Left forelimb (tissue), 1 donor: Measurements from ENCODE around the gene ACBD4.

Experiments
- DNase-seq: peaks from one replicate; pipeline ENCODE4 v3.0.0-alpha.2; 2018; ENCODE audit warnings: low spot score

Gene ACBD4

GRCh38 chr17:45155483-45155882 is 20.0 kb downstream of the ACBD4 start:
- no peak for DNase-seq

GRCh38 chr17:45156242-45156641 is 20.8 kb downstream of the ACBD4 start:
- DNase-seq, result no peak

- peak; percentile 86 for DNase-seq
Observed at GRCh38 chr17:45160447-45161287, 25.2 kb downstream of the ACBD4 start.

GRCh38 chr17:45161288-45162024 is 26.0 kb downstream of the ACBD4 start, which contains the start of gene HEXIM2:
Gene HEXIM2, plus strand, starts transcription at chr17:45161875. Its CDS starts 919 bp downstream, at chr17:45162794.
- DNase-seq, result peak; percentile 99

- no peak for DNase-seq
Observed at GRCh38 chr17:45162025-45162687, 26.7 kb downstream of the ACBD4 start.

GRCh38 chr17:45164734-45165269 is 29.3 kb downstream of the ACBD4 start:
- DNase-seq, result no peak

- no peak for DNase-seq
Observed at GRCh38 chr17:45168991-45169752, 33.7 kb downstream of the ACBD4 start.

GRCh38 chr17:45170280-45170930 is 34.9 kb downstream of the ACBD4 start:
- DNase-seq, result no peak

GRCh38 chr17:45170931-45171337 is 35.4 kb downstream of the ACBD4 start:
- no peak for DNase-seq

- peak; percentile 81 for DNase-seq
Observed at GRCh38 chr17:45171338-45172231, 36.1 kb downstream of the ACBD4 start.

- DNase-seq, result no peak
Observed at GRCh38 chr17:45172232-45172540, 36.7 kb downstream of the ACBD4 start.

GRCh38 chr17:45172541-45173286 is 37.2 kb downstream of the ACBD4 start:
- DNase-seq, result peak; percentile 82

GRCh38 chr17:45175759-45176115 is 40.2 kb downstream of the ACBD4 start:
- DNase-seq, result no peak

GRCh38 chr17:45177563-45177962 is 42.1 kb downstream of the ACBD4 start:
- no peak for DNase-seq

- DNase-seq, result no peak
Observed at GRCh38 chr17:45184144-45184543, 48.7 kb downstream of the ACBD4 start.

- DNase-seq, result no peak
Observed at GRCh38 chr17:45186801-45187354, 51.4 kb downstream of the ACBD4 start.

- no peak for DNase-seq
Observed at GRCh38 chr17:45189009-45189408, 53.5 kb downstream of the ACBD4 start.

GRCh38 chr17:45190503-45191255 is 55.2 kb downstream of the ACBD4 start:
- DNase-seq, result no peak
